NCI-H128 (cell line): ENCODE measurements around the gene TTN.

ENCODE experiments used
- DNase-seq: peaks from one replicate; lab custom pipeline; 2025; ENCODE audit not compliant: unreplicated experiment; lab: John Stamatoyannopoulos, UW

Gene TTN

GRCh38 chr2:178756343-178756742 lies 50.9 kb downstream of the TTN start:
- no peak for DNase-seq

- no peak for DNase-seq
These were observed 59.5 kb downstream of the TTN start for GRCh38 chr2:178747767-178748166.

GRCh38 chr2:178734518-178734917 lies 72.7 kb downstream of the TTN start:
- DNase-seq = no peak

GRCh38 chr2:178733975-178734374 lies 73.2 kb downstream of the TTN start:
- no peak for DNase-seq

DNA sequence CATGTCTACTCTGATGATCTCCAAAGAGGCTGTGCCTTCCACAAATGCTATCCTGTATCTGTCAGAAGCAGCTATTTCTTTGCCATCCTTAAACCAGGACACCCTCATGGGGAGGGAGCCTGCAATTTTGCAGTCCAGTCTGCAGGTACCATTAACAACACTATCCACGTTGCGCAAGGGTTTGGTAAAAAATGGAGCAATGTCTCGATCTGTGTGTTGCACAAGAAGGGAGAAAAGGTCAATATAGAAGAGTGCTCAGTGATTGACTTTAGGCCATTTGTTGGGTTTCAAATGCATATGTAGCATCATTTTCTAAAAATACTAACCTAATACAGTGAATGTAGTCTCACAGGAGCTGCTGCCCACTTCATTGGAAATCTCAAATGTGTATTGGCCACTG lies 74.3 kb downstream of the TTN start:
- no peak for DNase-seq

- no peak for DNase-seq
These were observed 75.9 kb downstream of the TTN start for GRCh38 chr2:178731300-178731699.

GRCh38 chr2:178730049-178730448 lies 77.2 kb downstream of the TTN start:
- no peak for DNase-seq

GRCh38 chr2:178723786-178724346 lies 83.4 kb downstream of the TTN start:
- DNase-seq = no peak

DNA sequence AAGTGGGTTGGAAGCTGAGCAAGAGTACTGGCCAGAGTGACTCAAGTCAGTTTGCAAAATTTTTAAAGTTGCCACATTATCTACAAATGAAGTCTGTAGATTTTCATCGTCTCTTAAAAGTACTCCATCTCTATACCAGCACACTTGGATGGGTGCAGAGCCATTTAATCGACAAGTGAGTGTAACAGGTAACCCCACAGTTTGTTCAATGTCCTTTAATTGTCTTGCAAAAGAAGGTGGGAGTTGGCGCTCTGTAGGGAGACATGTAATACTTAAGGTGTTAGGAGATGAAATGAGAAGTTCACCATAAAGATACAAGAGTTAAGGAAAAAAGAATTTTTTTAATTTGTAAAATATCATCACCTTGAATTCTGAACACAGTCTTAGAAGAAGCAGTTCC lies 84.9 kb downstream of the TTN start:
- no peak for DNase-seq

DNA sequence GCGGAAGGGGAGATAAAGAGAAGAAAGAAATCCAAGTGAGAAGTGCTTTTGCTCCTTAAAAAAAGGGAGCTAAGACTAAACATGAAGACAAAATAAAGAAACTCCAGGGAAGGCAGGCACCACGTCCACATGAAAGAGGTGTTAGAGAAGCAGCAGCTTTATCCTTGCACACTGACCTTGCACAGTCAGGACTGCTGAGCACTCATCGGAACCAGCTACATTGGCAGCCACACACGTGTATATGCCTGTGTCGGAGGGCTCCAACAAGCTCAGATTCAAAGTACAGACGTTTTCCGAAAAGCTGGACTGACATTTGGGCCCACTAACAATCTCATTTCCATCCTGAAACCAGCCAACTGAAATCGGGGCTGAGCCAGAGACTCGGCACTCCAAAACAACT lies 88.2 kb downstream of the TTN start:
- no peak for DNase-seq

- no peak for DNase-seq
These were observed 88.9 kb downstream of the TTN start for GRCh38 chr2:178718283-178718682.

GRCh38 chr2:178716394-178716793 lies 90.8 kb downstream of the TTN start:
- no peak for DNase-seq

DNA sequence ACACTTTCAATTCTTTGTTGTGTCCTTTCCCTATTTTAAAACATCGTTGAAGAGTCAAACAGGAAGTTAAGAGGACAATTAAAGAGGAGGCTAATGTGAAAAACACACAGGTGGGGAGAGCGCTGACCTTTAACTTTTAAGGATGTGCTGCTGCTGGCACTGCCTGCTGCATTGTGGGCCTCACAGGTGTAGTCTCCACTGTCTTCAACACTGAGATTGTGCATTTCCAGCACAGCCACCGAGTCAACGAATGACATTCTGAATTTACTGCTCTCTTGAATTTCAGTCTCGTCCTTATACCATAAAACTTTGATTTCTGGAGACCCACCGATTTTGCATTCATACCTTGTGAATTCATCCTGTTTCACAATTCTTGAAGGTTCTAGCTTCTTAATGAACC lies 91.9 kb downstream of the TTN start:
- no peak for DNase-seq

- DNase-seq = no peak
These were observed 99.7 kb downstream of the TTN start for GRCh38 chr2:178707476-178707875.

DNA sequence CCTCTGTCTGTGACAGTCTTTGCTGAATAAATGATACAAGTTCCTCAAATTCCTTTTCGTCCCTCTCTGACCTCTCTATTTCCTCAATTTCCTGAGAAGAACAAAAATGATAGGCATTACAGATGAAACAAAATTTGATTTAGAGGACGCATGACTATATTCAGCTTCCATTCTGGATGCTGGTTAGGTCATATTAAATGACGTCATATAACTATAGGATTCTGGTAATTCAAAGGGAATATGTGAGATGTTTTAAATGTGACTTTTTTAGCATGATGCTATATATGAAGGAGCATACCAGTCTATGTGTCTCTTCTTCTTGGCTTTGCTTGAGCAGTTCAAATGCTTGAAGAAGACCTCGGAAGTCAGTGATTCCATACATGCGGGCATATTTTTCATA lies 102.3 kb downstream of the TTN start:
- DNase-seq = no peak

DNA sequence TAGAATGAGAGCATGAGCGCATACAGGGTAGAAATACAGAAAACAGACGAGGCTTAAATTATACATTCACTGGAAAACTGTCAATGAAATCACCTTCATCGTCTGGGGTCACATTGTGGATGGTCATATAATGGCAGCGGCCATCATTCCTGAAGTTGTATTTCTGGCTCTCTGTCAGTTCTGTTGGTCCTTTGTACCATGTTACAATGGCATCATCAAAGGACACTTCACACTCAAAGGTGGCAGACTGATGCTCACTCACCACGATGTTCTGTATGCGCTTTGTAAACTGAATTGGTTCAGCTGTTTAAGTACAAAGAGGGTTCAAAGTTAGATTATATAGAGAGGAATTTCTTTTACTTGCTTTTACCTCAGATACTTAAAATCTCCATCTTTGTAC lies 104.9 kb downstream of the TTN start:
- DNase-seq = no peak

DNA sequence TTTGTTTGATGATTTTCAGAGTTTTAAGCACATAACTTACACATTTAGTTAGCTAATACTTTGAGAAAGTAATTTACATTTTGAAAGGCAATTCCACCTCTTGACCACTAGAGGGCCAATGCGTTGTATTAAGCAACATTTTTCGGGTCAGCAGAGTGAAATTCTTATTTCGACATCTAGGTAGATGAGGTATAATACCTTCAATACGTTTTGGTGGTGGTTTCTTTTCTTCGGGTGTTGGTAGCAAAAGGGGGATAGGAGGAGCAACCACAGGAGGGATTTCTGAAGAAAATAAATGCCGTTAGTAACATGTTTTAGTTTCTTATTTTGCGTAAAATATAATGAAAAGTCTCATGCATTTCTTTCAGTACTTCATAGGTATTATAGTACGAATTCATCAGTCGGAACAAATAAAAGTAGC lies 106.3 kb downstream of the TTN start:
- no peak for DNase-seq

- no peak for DNase-seq
These were observed 107.1 kb downstream of the TTN start for GRCh38 chr2:178700136-178700535.

- no peak for DNase-seq
These were observed 114.4 kb downstream of the TTN start for GRCh38 chr2:178692845-178693244.

GRCh38 chr2:178689808-178690207 lies 117.4 kb downstream of the TTN start:
- no peak for DNase-seq

- DNase-seq = no peak
These were observed 123.3 kb downstream of the TTN start for GRCh38 chr2:178683877-178684276.

- DNase-seq = no peak
These were observed 126.1 kb downstream of the TTN start for GRCh38 chr2:178681081-178681480.

DNA sequence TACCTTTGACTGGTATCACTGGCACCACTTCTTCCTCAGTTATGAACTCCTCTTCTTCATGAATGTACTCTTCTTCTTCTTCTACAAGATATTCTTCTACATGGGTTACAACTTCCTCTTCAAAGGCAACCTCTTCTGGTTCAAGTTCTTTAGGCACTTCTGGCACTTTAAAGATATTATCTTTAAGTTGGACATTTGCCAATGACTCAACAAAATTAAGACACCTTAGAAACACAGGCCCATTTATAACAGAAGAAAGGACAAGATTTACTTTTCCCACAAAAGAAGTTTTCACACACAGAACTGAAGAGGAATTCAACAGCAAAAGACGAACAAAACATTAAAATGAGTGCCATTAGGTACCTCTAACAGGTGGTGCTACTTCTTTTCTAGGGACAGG lies 127.3 kb downstream of the TTN start:
- DNase-seq = no peak

- no peak for DNase-seq
These were observed 129.6 kb downstream of the TTN start for GRCh38 chr2:178677599-178677998.
